ENCODE results near the gene SP2. TPM values are rescaled to one million over a fixed set of nuclear protein-coding genes. Genes with fewer than 3 reads are reported as not detected.

SP2 gene
- total and polyA plus RNA-seq, 2 of the 13 experiments (the other 11 are each of a cell fraction or from before 2014, with no cell fraction given): 1.4 to 4.8 TPM

GRCh38 chr17:47898241-47898640, 2.2 kb downstream of the SP2 start:
- no peaks in the 10 kb centered on the region for H3K9me3 ChIP-seq (ENCODE audit: low read length)
- peaks cover 0 to 5% of the 10 kb centered on the region in 2 experiments; a peak in 2 of 5 replicates for H3K36me3 ChIP-seq (replicated peaks in 1 of 2; ENCODE audit: control insufficient read depth in 1 of 2, insufficient read depth in 2 of 2, low read length in 2 of 2)
- no TSS peak for BruUV-seq (replicated peaks)
- TF ChIP-seq ZNF891 (CRISPR knock-in tag; IDR thresholded peaks at IDR 0.05) (no peak), CEBPB (IDR thresholded peaks at IDR 0.05; ENCODE audit: borderline replicate concordance, low read depth, low read length) (peak; percentile 38), SMC3 (IDR thresholded peaks at IDR 0.05; ENCODE audit: low read length) (no peak), MYNN (CRISPR knock-in tag; IDR thresholded peaks at IDR 0.05; ENCODE audit: low read depth) (no peak), DMTF1 (CRISPR knock-in tag; IDR thresholded peaks at IDR 0.05) (no peak)
- TF ChIP-seq, protein P1, sequence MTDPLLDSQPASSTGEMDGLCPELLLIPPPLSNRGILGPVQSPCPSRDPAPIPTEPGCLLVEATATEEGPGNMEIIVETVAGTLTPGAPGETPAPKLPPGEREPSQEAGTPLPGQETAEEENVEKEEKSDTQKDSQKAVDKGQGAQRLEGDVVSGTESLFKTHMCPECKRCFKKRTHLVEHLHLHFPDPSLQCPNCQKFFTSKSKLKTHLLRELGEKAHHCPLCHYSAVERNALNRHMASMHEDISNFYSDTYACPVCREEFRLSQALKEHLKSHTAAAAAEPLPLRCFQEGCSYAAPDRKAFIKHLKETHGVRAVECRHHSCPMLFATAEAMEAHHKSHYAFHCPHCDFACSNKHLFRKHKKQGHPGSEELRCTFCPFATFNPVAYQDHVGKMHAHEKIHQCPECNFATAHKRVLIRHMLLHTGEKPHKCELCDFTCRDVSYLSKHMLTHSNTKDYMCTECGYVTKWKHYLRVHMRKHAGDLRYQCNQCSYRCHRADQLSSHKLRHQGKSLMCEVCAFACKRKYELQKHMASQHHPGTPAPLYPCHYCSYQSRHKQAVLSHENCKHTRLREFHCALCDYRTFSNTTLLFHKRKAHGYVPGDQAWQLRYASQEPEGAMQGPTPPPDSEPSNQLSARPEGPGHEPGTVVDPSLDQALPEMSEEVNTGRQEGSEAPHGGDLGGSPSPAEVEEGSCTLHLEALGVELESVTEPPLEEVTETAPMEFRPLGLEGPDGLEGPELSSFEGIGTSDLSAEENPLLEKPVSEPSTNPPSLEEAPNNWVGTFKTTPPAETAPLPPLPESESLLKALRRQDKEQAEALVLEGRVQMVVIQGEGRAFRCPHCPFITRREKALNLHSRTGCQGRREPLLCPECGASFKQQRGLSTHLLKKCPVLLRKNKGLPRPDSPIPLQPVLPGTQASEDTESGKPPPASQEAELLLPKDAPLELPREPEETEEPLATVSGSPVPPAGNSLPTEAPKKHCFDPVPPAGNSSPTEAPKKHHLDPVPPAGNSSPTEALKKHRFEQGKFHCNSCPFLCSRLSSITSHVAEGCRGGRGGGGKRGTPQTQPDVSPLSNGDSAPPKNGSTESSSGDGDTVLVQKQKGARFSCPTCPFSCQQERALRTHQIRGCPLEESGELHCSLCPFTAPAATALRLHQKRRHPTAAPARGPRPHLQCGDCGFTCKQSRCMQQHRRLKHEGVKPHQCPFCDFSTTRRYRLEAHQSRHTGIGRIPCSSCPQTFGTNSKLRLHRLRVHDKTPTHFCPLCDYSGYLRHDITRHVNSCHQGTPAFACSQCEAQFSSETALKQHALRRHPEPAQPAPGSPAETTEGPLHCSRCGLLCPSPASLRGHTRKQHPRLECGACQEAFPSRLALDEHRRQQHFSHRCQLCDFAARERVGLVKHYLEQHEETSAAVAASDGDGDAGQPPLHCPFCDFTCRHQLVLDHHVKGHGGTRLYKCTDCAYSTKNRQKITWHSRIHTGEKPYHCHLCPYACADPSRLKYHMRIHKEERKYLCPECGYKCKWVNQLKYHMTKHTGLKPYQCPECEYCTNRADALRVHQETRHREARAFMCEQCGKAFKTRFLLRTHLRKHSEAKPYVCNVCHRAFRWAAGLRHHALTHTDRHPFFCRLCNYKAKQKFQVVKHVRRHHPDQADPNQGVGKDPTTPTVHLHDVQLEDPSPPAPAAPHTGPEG (CRISPR knock-in tag; IDR thresholded peaks at IDR 0.05): no peak
- FAIRE-seq (no peak), DNase-seq (ENCODE audit: low spot score) (no peak), ATAC-seq (no peak)
- H3K79me2 ChIP-seq (ENCODE audit: insufficient read depth, low read length): peaks cover 24% of the 10 kb centered on the region
- H3K4me3 ChIP-seq (replicated peaks in 1 of 3; ENCODE audit: insufficient read depth in 1 of 3, low read depth in 2 of 3, low read length in 3 of 3): no peak overlapping the region
- no peak overlapping the region for H2AFZ ChIP-seq (ENCODE audit: low read length)
- no peak overlapping the region for H3K9ac ChIP-seq (ENCODE audit: insufficient read depth, low read depth, low read length)
- H3K4me2 ChIP-seq (ENCODE audit: low read depth, low read length): no peak overlapping the region
- H3K27me3 ChIP-seq (ENCODE audit: control insufficient read depth in 1 of 2, insufficient read depth in 2 of 2, low read length in 2 of 2): no peaks in the 10 kb centered on the region; a peak in 1 of 5 replicates
- POLR2A ChIA-PET: interaction anchor here (1.1 kb wide), 1 partner anchor 72 kb away, joined by 6 read pairs; the partner anchor contains the start of gene CDK5RAP3
- no peaks in the 10 kb centered on the region for H4K20me1 ChIP-seq (ENCODE audit: insufficient read depth, low read length)
- peaks cover 45% of the 10 kb centered on the region for H3K4me1 ChIP-seq (ENCODE audit: insufficient read depth, low read length)
- H3K27ac ChIP-seq (ENCODE audit: extremely low read length, insufficient read depth, low read length): no peak overlapping the region
- intact Hi-C loops (cut with micrococcal nuclease; ENCODE audit: unreplicated experiment): loop anchor here (5.0 kb wide), 1 partner anchor 124 kb away; no protein-coding TSS in a partner anchor
- in situ Hi-C loops (cut with HindIII; ENCODE audit: extremely low pct_ligation_motif_present, low pct_unique_long_range_greater_than_20kb): no loop called here
- CTCF ChIA-PET (ENCODE audit: low intra/inter-chr PET ratio, low total read pairs): no interaction called here

Measured in HepG2 (cell line).